ENCODE results near the gene KIF4A.
"Not testable (repeated sequence)": the region's sequence is repeated elsewhere in the genome, so short reads cannot be mapped to it uniquely, and the experiment has no call there.

GRCh38 chrX:70274029-70274428 is 15.9 kb upstream of the KIF4A start:
- not testable (repeated sequence) for TF ChIP-seq EZH2 (IDR thresholded peaks at IDR 0.05; ENCODE audit: insufficient read depth, low read length); CTCF (IDR thresholded peaks at IDR 0.05; ENCODE audit: insufficient read depth, low read depth, low read length)

Data from astrocyte (in vitro differentiated cells and primary cell).